ENCODE results near the gene FSTL4. TPM values are rescaled to one million over a fixed set of nuclear protein-coding genes. Genes with fewer than 3 reads are reported as not detected.
"Not testable (repeated sequence)": the region's sequence is repeated elsewhere in the genome, so short reads cannot be mapped to it uniquely, and the experiment has no call there.

Gene FSTL4
- total RNA-seq, 4 donors from 2014 or later, result 5.1 to 8.3 (median 6.0) TPM

- H3K4me3 ChIP-seq (ENCODE audit: low read depth, poor library complexity, severe bottlenecking), result no peak overlapping the region
- TF ChIP-seq POLR2A (IDR thresholded peaks at IDR 0.05) (no peak), CTCF (IDR thresholded peaks at IDR 0.05) (no peak)
- intact Hi-C loops (cut with DNase I; ENCODE audit: low total_unique reads), result no loop called here
- no peak for DNase-seq (ENCODE audit: low spot score in 2 of 2)
Measured at GRCh38 chr5:133179405-133179804, 432.9 kb downstream of the FSTL4 start.

DNA sequence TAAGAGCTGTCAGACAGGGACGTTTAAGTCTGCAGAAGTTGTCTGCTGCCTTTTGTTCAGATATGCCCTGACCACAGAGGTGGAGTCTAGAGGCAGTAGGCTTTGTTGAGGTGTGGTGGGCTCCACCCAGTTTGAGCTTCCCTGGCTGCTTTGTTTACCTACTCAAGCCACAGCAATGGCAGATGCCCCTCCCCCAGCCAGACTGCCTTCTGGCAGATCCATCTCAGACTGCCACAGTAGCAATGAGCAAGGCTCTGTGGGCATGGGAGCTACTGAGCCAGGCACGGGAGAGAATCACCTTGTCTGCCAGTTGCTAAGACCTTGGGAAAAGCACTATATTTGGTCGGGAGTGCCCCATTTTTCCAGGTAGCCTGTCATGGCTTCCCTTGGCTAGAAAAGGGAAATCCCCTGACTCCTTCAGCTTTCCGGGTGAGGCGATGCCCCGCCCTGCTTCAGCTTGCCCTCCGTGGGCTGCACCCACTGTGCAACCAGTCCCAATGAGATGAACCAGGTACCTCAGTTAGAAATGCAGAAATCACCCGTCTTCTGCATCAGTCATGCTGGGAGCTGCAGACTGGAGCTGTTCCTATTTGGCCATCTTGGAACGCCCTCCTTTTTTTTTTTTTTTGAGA lies 441.5 kb downstream of the FSTL4 start:
- 63 to 67% methylated on average over 7 to 9 of the region's 9 CpGs for WGBS, 2 donors
- DNase-seq (ENCODE audit: low spot score in 2 of 2); H3K4me3 ChIP-seq (ENCODE audit: low read depth, poor library complexity, severe bottlenecking); intact Hi-C loops (cut with DNase I; ENCODE audit: low total_unique reads): not testable (repeated sequence)

DNA sequence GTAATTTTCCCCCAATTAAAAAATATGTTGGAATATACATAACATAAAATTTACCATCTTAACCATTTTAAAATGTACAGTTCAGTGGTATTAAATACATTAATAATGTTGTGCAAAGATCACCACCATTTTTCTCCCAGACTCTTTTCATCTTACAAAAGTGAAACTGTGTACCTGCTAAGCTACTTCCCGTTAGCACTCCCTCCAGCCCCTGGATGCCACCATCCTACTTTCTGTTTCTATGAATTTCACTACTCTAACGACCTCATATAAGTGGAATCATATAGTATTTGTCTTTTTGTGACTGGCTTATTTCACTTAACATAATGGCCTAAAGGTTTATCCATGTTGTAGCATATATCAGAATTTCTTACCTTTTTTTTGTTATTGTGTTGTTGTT lies 447.6 kb downstream of the FSTL4 start:
- no peak overlapping the region for H3K4me3 ChIP-seq (ENCODE audit: low read depth, poor library complexity, severe bottlenecking)
- intact Hi-C loops (cut with DNase I; ENCODE audit: low total_unique reads), result no loop called here
- TF ChIP-seq POLR2A (IDR thresholded peaks at IDR 0.05) (no peak), CTCF (IDR thresholded peaks at IDR 0.05) (no peak)
- 70% methylated on average over 2 of the region's 2 CpGs for WGBS, 2 donors
- DNase-seq (ENCODE audit: low spot score in 2 of 2), result no peak

DNA sequence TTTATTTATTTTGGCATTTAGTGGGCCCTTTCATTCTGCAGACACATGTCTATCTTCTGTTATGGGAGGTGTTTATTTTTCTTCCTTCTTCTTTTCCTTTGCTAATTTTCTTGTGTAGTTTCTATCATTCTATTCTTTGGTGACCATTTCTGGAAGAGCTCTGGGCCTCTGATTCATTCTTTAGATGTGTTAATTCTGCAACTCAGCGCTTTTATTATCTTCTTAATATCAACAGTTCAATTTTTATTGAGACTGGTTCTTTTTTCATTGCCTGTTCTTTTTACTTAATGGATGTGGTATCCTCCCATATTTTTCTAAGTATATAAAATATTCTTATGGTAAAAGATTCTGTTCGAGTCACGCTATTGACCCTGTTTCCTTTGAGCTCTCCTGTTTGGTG lies 448.5 kb downstream of the FSTL4 start:
- DNase-seq (ENCODE audit: low spot score in 2 of 2), result no peak
- H3K4me3 ChIP-seq (ENCODE audit: low read depth, poor library complexity, severe bottlenecking), result no peak overlapping the region
- WGBS, 2 donors, result 91% methylated on average over 3 of the region's 3 CpGs
- intact Hi-C loops (cut with DNase I; ENCODE audit: low total_unique reads), result no loop called here
- no peak for TF ChIP-seq POLR2A (IDR thresholded peaks at IDR 0.05)
- TF ChIP-seq CTCF (IDR thresholded peaks at IDR 0.05), result no peak

DNA sequence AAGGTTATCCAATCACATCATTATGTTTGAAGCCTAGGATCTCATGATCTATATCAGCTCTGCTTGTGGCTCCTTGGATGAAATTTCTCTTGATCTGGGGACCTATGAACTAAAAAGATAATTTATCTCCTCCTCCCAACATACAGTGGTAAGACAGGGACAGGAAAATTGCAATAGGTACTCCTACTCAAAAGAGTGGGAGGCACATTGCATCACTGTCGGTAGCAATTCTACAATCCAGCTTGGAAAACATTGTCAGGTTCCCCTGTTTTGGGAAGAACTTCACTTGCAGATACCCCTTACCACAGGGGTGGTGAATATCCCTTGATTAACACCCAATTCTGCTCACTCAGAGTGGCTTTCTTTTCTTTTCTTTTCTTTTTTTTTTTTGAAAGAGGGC lies 452.8 kb downstream of the FSTL4 start:
- WGBS, 2 donors, result 86% methylated on average over 1 of the region's 1 CpG
- intact Hi-C loops (cut with DNase I; ENCODE audit: low total_unique reads), result no loop called here
- TF ChIP-seq POLR2A (IDR thresholded peaks at IDR 0.05) (no peak), CTCF (IDR thresholded peaks at IDR 0.05) (no peak)

DNA sequence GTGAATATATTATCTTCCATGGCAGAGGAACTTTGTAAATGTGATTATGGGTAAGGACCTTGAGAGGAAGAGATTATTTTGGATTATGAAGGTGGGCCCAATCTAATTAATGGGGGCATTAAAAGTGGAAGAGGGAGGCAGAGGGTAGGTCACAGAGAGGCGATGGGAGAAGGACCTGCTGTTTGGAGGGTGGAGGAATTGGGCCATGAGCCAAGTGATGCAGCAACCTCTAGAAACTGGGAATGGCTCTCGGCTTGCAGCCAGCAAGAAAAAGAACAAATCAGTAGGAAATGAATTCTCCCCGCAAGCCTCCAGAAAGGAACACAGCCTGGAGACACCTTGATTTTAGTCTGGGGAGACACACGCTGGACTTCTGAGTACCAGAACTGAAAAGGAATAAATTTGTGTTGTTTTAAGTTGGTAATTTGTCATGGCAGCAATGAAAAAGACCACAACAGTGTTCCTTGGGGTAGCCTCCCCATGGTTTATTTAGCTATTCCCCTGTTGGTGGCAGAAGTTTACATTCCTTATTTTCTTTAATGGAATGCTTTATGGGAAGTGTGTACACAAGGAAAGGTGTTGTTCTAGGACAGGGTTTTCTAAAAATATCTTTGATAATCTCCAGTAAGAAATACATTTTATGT lies 456.9 kb downstream of the FSTL4 start:
- no peak for TF ChIP-seq POLR2A (IDR thresholded peaks at IDR 0.05)
- TF ChIP-seq CTCF (IDR thresholded peaks at IDR 0.05), result no peak
- intact Hi-C loops (cut with DNase I; ENCODE audit: low total_unique reads), result no loop called here
- WGBS, 2 donors, result 64 to 77% methylated on average over 4 of the region's 4 CpGs
- no peak for DNase-seq (ENCODE audit: low spot score in 2 of 2)
- H3K4me3 ChIP-seq (ENCODE audit: low read depth, poor library complexity, severe bottlenecking), result no peak overlapping the region

More for the DNA sequence above, 452.8 kb downstream of the FSTL4 start:
- no peak overlapping the region for H3K4me3 ChIP-seq (ENCODE audit: low read depth, poor library complexity, severe bottlenecking)
- no peak for DNase-seq (ENCODE audit: low spot score in 2 of 2)

Data from lower leg skin (tissue), 4 donors.